ENCODE results near the gene FIGN. TPM values are rescaled to one million over a fixed set of nuclear protein-coding genes. Genes with fewer than 3 reads are reported as not detected.

FIGN gene
- total RNA-seq, 1 experiment from 2014 or later = not detected

GRCh38 chr2:163591461-163591860 is 144.3 kb downstream of the FIGN start:
- peaks cover 53% of the 10 kb centered on the region for H3K27me3 ChIP-seq (ENCODE audit: insufficient read depth, low read length)
- no peak for DNase-seq (ENCODE audit: low read depth, low spot score)
- ChIA-PET CTCF (no interaction called here), RAD21 (ENCODE audit: low non-redundant PET in 1 of 2, low total read pairs in 2 of 2, uncharacterized antibody in 2 of 2, unreplicated experiment in 2 of 2) (no interaction called here), POLR2A (no interaction called here)
- H3K4me1 ChIP-seq (ENCODE audit: control insufficient read depth in 1 of 2, insufficient read depth in 2 of 2, low read length in 2 of 2) = no peaks in the 10 kb centered on the region
- H4K20me1 ChIP-seq (ENCODE audit: insufficient read depth) = no peaks in the 10 kb centered on the region
- no peaks in the 10 kb centered on the region for H3K79me2 ChIP-seq (ENCODE audit: insufficient read depth, low read length)
- no peak for ATAC-seq
- no peak overlapping the region for H3K4me2 ChIP-seq (ENCODE audit: low read length)
- H3K9ac ChIP-seq (ENCODE audit: low read length) = no peak overlapping the region
- no peak overlapping the region for H3K27ac ChIP-seq (ENCODE audit: low read depth, low read length)
- no peak overlapping the region for H2AFZ ChIP-seq (ENCODE audit: low read depth, low read length, poor library complexity, severe bottlenecking)
- intact Hi-C loops (cut with micrococcal nuclease) = no loop called here
- no peaks in the 10 kb centered on the region for H3K9me2 ChIP-seq (ENCODE audit: insufficient read depth)
- H3K4me3 ChIP-seq (replicated peaks in 1 of 2; ENCODE audit: low read depth in 1 of 2, low read length in 2 of 2) = no peak overlapping the region
- TF ChIP-seq ZBTB33 (IDR thresholded peaks at IDR 0.05; ENCODE audit: extremely low read depth, insufficient replicate concordance, low read length) = no peak
- no peak for TF ChIP-seq SP1 (IDR thresholded peaks at IDR 0.05; ENCODE audit: low read depth)
- TF ChIP-seq REST (IDR thresholded peaks at IDR 0.05; ENCODE audit: low read depth) = no peak
- no peak for TF ChIP-seq CEBPB (IDR thresholded peaks at IDR 0.05; ENCODE audit: low read depth)
- TF ChIP-seq JUND (IDR thresholded peaks at IDR 0.05) = no peak
- TF ChIP-seq ELF1 (IDR thresholded peaks at IDR 0.05; ENCODE audit: borderline replicate concordance, low read depth) = no peak
- TF ChIP-seq FOSL1 (IDR thresholded peaks at IDR 0.05; ENCODE audit: low read depth) = no peak
- TF ChIP-seq YY1 (IDR thresholded peaks at IDR 0.05; ENCODE audit: extremely low read depth, insufficient replicate concordance, low read depth, low read length) = no peak
- TF ChIP-seq TCF7L2 (IDR thresholded peaks at IDR 0.05; ENCODE audit: borderline replicate concordance, extremely low read depth, insufficient read depth, insufficient read length) = no peak
- TF ChIP-seq EZH2phosphoT487 (IDR thresholded peaks at IDR 0.05; ENCODE audit: borderline replicate concordance) = no peak
- TF ChIP-seq CTCF (IDR thresholded peaks at IDR 0.05 in 2 of 3, conservative IDR thresholded peaks at IDR 0.05 in 1 of 3; ENCODE audit: borderline replicate concordance in 1 of 3, insufficient read depth in 1 of 3, low read depth in 2 of 3, low read length in 2 of 3) = no peak
- no peak for TF ChIP-seq EGR1 (IDR thresholded peaks at IDR 0.05; ENCODE audit: low read depth)
- TF ChIP-seq CBX3 (IDR thresholded peaks at IDR 0.05; ENCODE audit: low read depth) = no peak
- no peak for TF ChIP-seq ZFX (IDR thresholded peaks at IDR 0.05)
- TF ChIP-seq POLR2AphosphoS5 (IDR thresholded peaks at IDR 0.05; ENCODE audit: low read depth, low read length) = no peak
- H3K9me3 ChIP-seq (ENCODE audit: control insufficient read depth in 1 of 2, insufficient read depth in 1 of 2, low read depth in 1 of 2, low read length in 2 of 2) = no peaks in the 10 kb centered on the region
- BruUV-seq (replicated peaks) = no TSS peak
- no peaks in the 10 kb centered on the region for H3K36me3 ChIP-seq (ENCODE audit: control insufficient read depth in 1 of 2, insufficient read depth in 2 of 2, low read length in 2 of 2)

All from HCT116 (cell line).